Endothelial cell (in vitro differentiated cells): ENCODE data around the gene SULT2B1. TPM values are rescaled to one million over a fixed set of nuclear protein-coding genes. Genes with fewer than 3 reads are reported as not detected.

Experiments
- DNase-seq: peaks from one replicate; pipeline ENCODE4 v3.0.0; 2021; ENCODE audit warnings: low spot score
- H3K27ac Mint-ChIP-seq: one replicate; pipeline ENCODE4 v1.8.0; 2021; ENCODE audit warnings: mixed read lengths, inconsistent platforms; ENCODE audit not compliant: unreplicated experiment
- H3K27me3 Mint-ChIP-seq: one replicate; pipeline ENCODE4 v1.8.0; 2021; ENCODE audit warnings: mild to moderate bottlenecking, moderate library complexity, mixed read lengths, inconsistent platforms; ENCODE audit not compliant: unreplicated experiment
- H3K36me3 Mint-ChIP-seq: one replicate; pipeline ENCODE4 v1.8.0; 2021; ENCODE audit warnings: mild to moderate bottlenecking, low read depth, mixed read lengths, inconsistent platforms; ENCODE audit not compliant: unreplicated experiment
- H3K4me1 Mint-ChIP-seq: one replicate; pipeline ENCODE4 v1.8.0; 2021; ENCODE audit warnings: mild to moderate bottlenecking, mixed read lengths, inconsistent platforms; ENCODE audit not compliant: unreplicated experiment
- H3K4me3 Mint-ChIP-seq: one replicate; pipeline ENCODE4 v1.8.0; 2021; ENCODE audit warnings: mild to moderate bottlenecking, mixed read lengths, inconsistent platforms; ENCODE audit not compliant: unreplicated experiment
- H3K9me3 Mint-ChIP-seq: one replicate; pipeline ENCODE4 v1.8.0; 2021; ENCODE audit warnings: mixed read lengths, inconsistent platforms; ENCODE audit not compliant: unreplicated experiment
- CTCF ChIP-seq: fragments of 200-600 bp; sonication (generic); IDR thresholded peaks from one replicate; pipeline ENCODE4 v1.5.0; 2021; ENCODE audit warnings: antibody characterized with exemption; ENCODE audit not compliant: unreplicated experiment
- total RNA-seq: library from RNA; stranded (reverse); fragmentation: NEBNext Ultra II Directional; extraction: Animal tissue kit (Norgen Biotek cat#: 25700); gene quantifications from one replicate; pipeline ENCODE4 v1.2.1, GENCODE V29; 2021; ENCODE audit not compliant: unreplicated experiment

Gene SULT2B1
- total RNA-seq, 1 donor from 2014 or later = 0.62 TPM

- H3K36me3 Mint-ChIP-seq = peaks cover 5% of the 10 kb centered on the region
- DNase-seq = no peak
- H3K4me1 Mint-ChIP-seq = peaks cover 19% of the 10 kb centered on the region
- H3K4me3 Mint-ChIP-seq = peak overlapping the region; percentile 72
- peaks cover 22% of the 10 kb centered on the region for H3K27me3 Mint-ChIP-seq
- H3K27ac Mint-ChIP-seq = no peak overlapping the region
- no peak for TF ChIP-seq CTCF
- H3K9me3 Mint-ChIP-seq = no peaks in the 10 kb centered on the region
These were observed 84.2 kb downstream of the SULT2B1 start for GRCh38 chr19:48635966-48636858.

- TF ChIP-seq CTCF = no peak
- H3K27ac Mint-ChIP-seq = peak within 1 kb of the TSS; percentile 94
- peaks cover 19% of the 10 kb centered on the region for H3K4me1 Mint-ChIP-seq
- no peak for DNase-seq
- H3K4me3 Mint-ChIP-seq = peak within 1 kb of the TSS; percentile 90
- H3K9me3 Mint-ChIP-seq = no peaks in the 10 kb centered on the region
- peaks cover 5% of the 10 kb centered on the region for H3K36me3 Mint-ChIP-seq
- H3K27me3 Mint-ChIP-seq = peaks cover 22% of the 10 kb centered on the region
These were observed 85.0 kb downstream of the SULT2B1 start, which contains the start of gene DBP for GRCh38 chr19:48636859-48637448. Gene DBP (minus strand): TSS chr19:48637379. CDS start chr19:48636994, 385 bp downstream.

- peak overlapping the region; percentile 90 for H3K4me3 Mint-ChIP-seq
- TF ChIP-seq CTCF = no peak
- peaks cover 20% of the 10 kb centered on the region for H3K4me1 Mint-ChIP-seq
- H3K9me3 Mint-ChIP-seq = no peaks in the 10 kb centered on the region
- H3K27me3 Mint-ChIP-seq = peaks cover 20% of the 10 kb centered on the region
- H3K27ac Mint-ChIP-seq = peak overlapping the region; percentile 94
- DNase-seq = peak; percentile 94
- peaks cover 7% of the 10 kb centered on the region for H3K36me3 Mint-ChIP-seq
These were observed 85.5 kb downstream of the SULT2B1 start for GRCh38 chr19:48637449-48637947.

GRCh38 chr19:48637948-48638830 is 86.2 kb downstream of the SULT2B1 start:
- peaks cover 21% of the 10 kb centered on the region for H3K4me1 Mint-ChIP-seq
- H3K36me3 Mint-ChIP-seq = peaks cover 8% of the 10 kb centered on the region
- H3K4me3 Mint-ChIP-seq = peak overlapping the region; percentile 90
- peak; percentile 76 for DNase-seq
- no peak for TF ChIP-seq CTCF
- no peaks in the 10 kb centered on the region for H3K9me3 Mint-ChIP-seq
- H3K27me3 Mint-ChIP-seq = peaks cover 22% of the 10 kb centered on the region
- H3K27ac Mint-ChIP-seq = peak overlapping the region; percentile 94
